HFFc6 (cell line): Measurements from ENCODE around the gene ZNF564. TPM values are rescaled to one million over a fixed set of nuclear protein-coding genes. Genes with fewer than 3 reads are reported as not detected.

Experiments used
- DNase-seq: peaks from one replicate; pipeline ENCODE4 v3.0.0-alpha.2; 2018
- H3K27ac Mint-ChIP-seq: 2 replicates; pipeline ENCODE4 v1.8.0; 2020; ENCODE audit warnings: mild to moderate bottlenecking, mixed read lengths
- H3K27me3 Mint-ChIP-seq: 2 replicates; pipeline ENCODE4 v1.8.0; 2021; ENCODE audit warnings: mild to moderate bottlenecking, moderate library complexity, mixed read lengths; ENCODE audit not compliant: insufficient read depth
- H3K36me3 Mint-ChIP-seq: 2 replicates; pipeline ENCODE4 v1.8.0; 2021; ENCODE audit warnings: low read depth, mixed read lengths
- H3K4me1 Mint-ChIP-seq: 2 replicates; pipeline ENCODE4 v1.8.0; 2020; ENCODE audit warnings: low read depth, mixed read lengths
- H3K4me3 Mint-ChIP-seq: 2 replicates; pipeline ENCODE4 v1.8.0; 2020; ENCODE audit warnings: mild to moderate bottlenecking, moderate library complexity, mixed read lengths
- H3K9me3 Mint-ChIP-seq: 2 replicates; pipeline ENCODE4 v1.8.0; 2020; ENCODE audit warnings: mild to moderate bottlenecking, mixed read lengths
- CTCF ChIP-seq: fragments of 200-600 bp; sonication (generic); IDR thresholded peaks from 2 replicates; pipeline ENCODE4 v1.5.0; 2021; ENCODE audit warnings: antibody characterized with exemption, mild to moderate bottlenecking
- total RNA-seq, 6 experiments: library from RNA; stranded (reverse); fragmentation: NEBNext Ultra II Directional; extraction: Animal tissue kit (Norgen Biotek cat#: 25700); gene quantifications; 2 replicates in 1 of 6; 3 replicates in 5 of 6; pipeline ENCODE4 v1.2.3, GENCODE V29; 2021

ZNF564 gene
- total RNA-seq, 6 experiments from 2014 or later, result 3.5 to 4.7 (median 4.2) TPM

- H3K36me3 Mint-ChIP-seq, result 0 out of 2 replicates have a peak, but pooled peaks cover 6% of the 10 kb centered on the region
- no peak overlapping the region for H3K27ac Mint-ChIP-seq
- no peak for TF ChIP-seq CTCF
- no peaks in the 10 kb centered on the region for H3K9me3 Mint-ChIP-seq
- DNase-seq, result no peak
- H3K27me3 Mint-ChIP-seq, result no peaks in the 10 kb centered on the region; the same call in none of the 2 replicates
- peak overlapping the region; percentile 95 for H3K4me3 Mint-ChIP-seq
- peaks cover 23% of the 10 kb centered on the region for H3K4me1 Mint-ChIP-seq
Measured at GRCh38 chr19:12485571-12485970, 65.7 kb downstream of the ZNF564 start.

GRCh38 chr19:12485052-12485416 is 66.2 kb downstream of the ZNF564 start:
- Mint-ChIP-seq H3K36me3 (0 out of 2 replicates have a peak, but pooled peaks cover 6% of the 10 kb centered on the region), H3K27ac (peak overlapping the region; percentile 69)
- no peak for DNase-seq

GRCh38 chr19:12484371-12485051 is 66.8 kb downstream of the ZNF564 start, which contains the start of gene ZNF709:
ZNF709 (minus strand) TSS chr19:12484816; CDS start chr19:12484657, 159 bp downstream.
- Mint-ChIP-seq H3K27me3 (no peaks in the 10 kb centered on the region; the same call in 1 of the 2 replicates), H3K4me1 (peaks cover 23% of the 10 kb centered on the region), H3K4me3 (peak within 1 kb of the TSS; percentile 95), H3K36me3 (0 out of 2 replicates have a peak, but pooled peaks cover 6% of the 10 kb centered on the region), H3K27ac (peak within 1 kb of the TSS; percentile 69), H3K9me3 (no peaks in the 10 kb centered on the region)
- no peak for TF ChIP-seq CTCF
- peak; percentile 65 for DNase-seq

More at GRCh38 chr19:12485052-12485416, 66.2 kb downstream of the ZNF564 start:
- no peak for TF ChIP-seq CTCF
- Mint-ChIP-seq H3K4me1 (peaks cover 23% of the 10 kb centered on the region), H3K4me3 (peak overlapping the region; percentile 95), H3K27me3 (no peaks in the 10 kb centered on the region; the same call in none of the 2 replicates), H3K9me3 (no peaks in the 10 kb centered on the region)

GRCh38 chr19:12484011-12484370 is 67.3 kb downstream of the ZNF564 start:
- TF ChIP-seq CTCF, result no peak
- peak overlapping the region; percentile 95 for H3K4me3 Mint-ChIP-seq
- H3K4me1 Mint-ChIP-seq, result peaks cover 23% of the 10 kb centered on the region
- DNase-seq, result no peak
- H3K27me3 Mint-ChIP-seq, result no peaks in the 10 kb centered on the region; the same call in 1 of the 2 replicates
- peaks cover 7% of the 10 kb centered on the region; the same call in 1 of the 2 replicates for H3K36me3 Mint-ChIP-seq
- no peaks in the 10 kb centered on the region for H3K9me3 Mint-ChIP-seq
- no peak overlapping the region for H3K27ac Mint-ChIP-seq

- H3K27ac Mint-ChIP-seq, result no peak overlapping the region
- no peak for DNase-seq
- no peak overlapping the region; the same call in 1 of the 2 replicates for H3K4me3 Mint-ChIP-seq
Measured at GRCh38 chr19:12482509-12482886, 68.8 kb downstream of the ZNF564 start.

More at GRCh38 chr19:12482509-12482886, 68.8 kb downstream of the ZNF564 start:
- peaks cover 21% of the 10 kb centered on the region for H3K36me3 Mint-ChIP-seq
- H3K9me3 Mint-ChIP-seq, result 0 out of 2 replicates have a peak, but pooled peaks cover 7% of the 10 kb centered on the region
- H3K4me1 Mint-ChIP-seq, result peaks cover 23% of the 10 kb centered on the region
- H3K27me3 Mint-ChIP-seq, result no peaks in the 10 kb centered on the region; the same call in 1 of the 2 replicates
- no peak for TF ChIP-seq CTCF
